ENCODE results near the gene LRMDA. TPM values are rescaled to one million over a fixed set of nuclear protein-coding genes. Genes with fewer than 3 reads are reported as not detected.

LRMDA gene
- total RNA-seq, 2 donors from 2014 or later: 9.6 to 12.6 TPM

- no peak for DNase-seq (ENCODE audit: low spot score)
- Histone ChIP-seq H3K4me1 (replicated peaks) (no peaks in the 10 kb centered on the region), H3K27ac (no peak overlapping the region), H3K27me3 (replicated peaks; ENCODE audit: insufficient read depth) (no peaks in the 10 kb centered on the region), H3K9me3 (no peaks in the 10 kb centered on the region), H3K4me3 (no peak overlapping the region), H3K36me3 (no peaks in the 10 kb centered on the region)
- intact Hi-C loops (cut with DNase I): no loop called here
- no peak for TF ChIP-seq CTCF (IDR thresholded peaks at IDR 0.05)
- no peak for TF ChIP-seq POLR2A (IDR thresholded peaks at IDR 0.05)
- TF ChIP-seq POLR2AphosphoS5 (IDR thresholded peaks at IDR 0.05): no peak
- 83% methylated on average over 4 of the region's 4 CpGs for WGBS
These were observed 144.5 kb downstream of the LRMDA start for GRCh38 chr10:75575940-75576339.

GRCh38 chr10:75582102-75582501 is 150.7 kb downstream of the LRMDA start:
- TF ChIP-seq POLR2AphosphoS5 (IDR thresholded peaks at IDR 0.05) (no peak), CTCF (IDR thresholded peaks at IDR 0.05) (no peak), POLR2A (IDR thresholded peaks at IDR 0.05) (no peak)
- no peaks in the 10 kb centered on the region for H3K36me3 ChIP-seq
- H3K27ac ChIP-seq: no peak overlapping the region
- H3K4me1 ChIP-seq (replicated peaks): no peaks in the 10 kb centered on the region
- WGBS: 92% methylated on average over 1 of the region's 1 CpG
- H3K27me3 ChIP-seq (replicated peaks; ENCODE audit: insufficient read depth): no peaks in the 10 kb centered on the region
- DNase-seq (ENCODE audit: low spot score): no peak
- intact Hi-C loops (cut with DNase I): no loop called here
- no peak overlapping the region for H3K4me3 ChIP-seq
- no peaks in the 10 kb centered on the region for H3K9me3 ChIP-seq

- WGBS: 100% methylated on average over 1 of the region's 1 CpG
- H3K36me3 ChIP-seq: no peaks in the 10 kb centered on the region
- TF ChIP-seq POLR2A (IDR thresholded peaks at IDR 0.05) (no peak), CTCF (IDR thresholded peaks at IDR 0.05) (no peak), POLR2AphosphoS5 (IDR thresholded peaks at IDR 0.05) (no peak)
These were observed 153.9 kb downstream of the LRMDA start for GRCh38 chr10:75585294-75585693.

GRCh38 chr10:75586814-75587213 is 155.4 kb downstream of the LRMDA start:
- Histone ChIP-seq H3K9me3 (no peaks in the 10 kb centered on the region), H3K27ac (no peak overlapping the region), H3K4me3 (no peak overlapping the region), H3K36me3 (no peaks in the 10 kb centered on the region), H3K4me1 (replicated peaks) (no peaks in the 10 kb centered on the region), H3K27me3 (replicated peaks; ENCODE audit: insufficient read depth) (no peaks in the 10 kb centered on the region)
- TF ChIP-seq POLR2AphosphoS5 (IDR thresholded peaks at IDR 0.05) (no peak), POLR2A (IDR thresholded peaks at IDR 0.05) (no peak), CTCF (IDR thresholded peaks at IDR 0.05) (no peak)
- intact Hi-C loops (cut with DNase I): no loop called here
- DNase-seq (ENCODE audit: low spot score): no peak
- 82% methylated on average over 1 of the region's 1 CpG for WGBS

More at GRCh38 chr10:75585294-75585693, 153.9 kb downstream of the LRMDA start:
- no peaks in the 10 kb centered on the region for H3K9me3 ChIP-seq
- no peak for DNase-seq (ENCODE audit: low spot score)
- H3K27me3 ChIP-seq (replicated peaks; ENCODE audit: insufficient read depth): no peaks in the 10 kb centered on the region
- no peak overlapping the region for H3K27ac ChIP-seq
- no peaks in the 10 kb centered on the region for H3K4me1 ChIP-seq (replicated peaks)
- intact Hi-C loops (cut with DNase I): no loop called here
- H3K4me3 ChIP-seq: no peak overlapping the region

- 86% methylated on average over 1 of the region's 1 CpG for WGBS
- no peak for DNase-seq (ENCODE audit: low spot score)
- Histone ChIP-seq H3K27me3 (replicated peaks; ENCODE audit: insufficient read depth) (no peaks in the 10 kb centered on the region), H3K9me3 (no peaks in the 10 kb centered on the region), H3K4me1 (replicated peaks) (no peaks in the 10 kb centered on the region), H3K36me3 (no peaks in the 10 kb centered on the region), H3K4me3 (no peak overlapping the region), H3K27ac (no peak overlapping the region)
- TF ChIP-seq POLR2AphosphoS5 (IDR thresholded peaks at IDR 0.05) (no peak), POLR2A (IDR thresholded peaks at IDR 0.05) (no peak), CTCF (IDR thresholded peaks at IDR 0.05) (no peak)
- intact Hi-C loops (cut with DNase I): no loop called here
These were observed 156.6 kb downstream of the LRMDA start for GRCh38 chr10:75588031-75588430.
